Measurements from ENCODE around the gene NACA2.

NACA2 gene

GRCh38 chr17:61543786-61544415, 47.1 kb downstream of the NACA2 start:
- DNase-seq: no peak

GRCh38 chr17:61542027-61542426, 49.0 kb downstream of the NACA2 start:
- no peak for DNase-seq

GRCh38 chr17:61540874-61541273, 50.1 kb downstream of the NACA2 start:
- DNase-seq: no peak
